Neural crest cell (in vitro differentiated cells): ENCODE measurements around the gene AMPD3. TPM values are rescaled to one million over a fixed set of nuclear protein-coding genes. Genes with fewer than 3 reads are reported as not detected.
"Not testable (repeated sequence)": the region's sequence is repeated elsewhere in the genome, so short reads cannot be mapped to it uniquely, and the experiment has no call there.

ENCODE experiments used
- DNase-seq: peaks from one replicate; pipeline ENCODE4 v3.0.0; 2021; ENCODE audit warnings: low read depth, mixed read lengths, low spot score
- H3K27ac Mint-ChIP-seq: one replicate; pipeline ENCODE4 v1.8.0; 2021; ENCODE audit warnings: mild to moderate bottlenecking, mixed read lengths; ENCODE audit not compliant: unreplicated experiment
- H3K27me3 Mint-ChIP-seq: 2 replicates; pipeline ENCODE4 v1.8.0; 2021; ENCODE audit warnings: low read depth, mild to moderate bottlenecking, mixed read lengths
- H3K36me3 Mint-ChIP-seq: 2 replicates; pipeline ENCODE4 v1.8.0; 2021; ENCODE audit warnings: low read depth, mild to moderate bottlenecking, mixed read lengths
- H3K4me1 Mint-ChIP-seq: 2 replicates; pipeline ENCODE4 v1.8.0; 2021; ENCODE audit warnings: mixed read lengths
- H3K4me3 Mint-ChIP-seq: one replicate; pipeline ENCODE4 v1.8.0; 2021; ENCODE audit warnings: mild to moderate bottlenecking, mixed read lengths
- H3K9me3 Mint-ChIP-seq: 2 replicates; pipeline ENCODE4 v1.8.0; 2021; ENCODE audit warnings: mixed read lengths
- CTCF ChIP-seq: fragments of 200-600 bp; sonication (generic); conservative IDR thresholded peaks from 2 replicates; pipeline ENCODE4 v1.5.0; 2021; ENCODE audit warnings: antibody characterized with exemption, mild to moderate bottlenecking
- total RNA-seq: library from RNA; stranded (reverse); gene quantifications from 2 replicates; pipeline ENCODE4 v1.2.1, GENCODE V29; 2021

AMPD3 gene
- total RNA-seq, 1 donor from 2014 or later, result 2.2 TPM

GRCh38 chr11:10428453-10428852 is 26.6 kb upstream of the AMPD3 start:
- no peaks in the 10 kb centered on the region for H3K4me1 Mint-ChIP-seq
- no peak overlapping the region for H3K4me3 Mint-ChIP-seq
- peaks cover 10% of the 10 kb centered on the region for H3K27me3 Mint-ChIP-seq
- no peak overlapping the region for H3K27ac Mint-ChIP-seq
- H3K9me3 Mint-ChIP-seq, result peaks cover under 1% of the 10 kb centered on the region
- H3K36me3 Mint-ChIP-seq, result peaks cover 3% of the 10 kb centered on the region
- no peak for DNase-seq
- no peak for TF ChIP-seq CTCF

- no peak overlapping the region for H3K4me3 Mint-ChIP-seq
- TF ChIP-seq CTCF, result no peak
- H3K27ac Mint-ChIP-seq, result no peak overlapping the region
- no peaks in the 10 kb centered on the region for H3K9me3 Mint-ChIP-seq
- peaks cover 3% of the 10 kb centered on the region for H3K36me3 Mint-ChIP-seq
- no peak for DNase-seq
- H3K4me1 Mint-ChIP-seq, result no peaks in the 10 kb centered on the region
- H3K27me3 Mint-ChIP-seq, result peaks cover 9% of the 10 kb centered on the region
Observed at GRCh38 chr11:10429526-10429925, 25.5 kb upstream of the AMPD3 start.

GRCh38 chr11:10432493-10432892 is 22.6 kb upstream of the AMPD3 start:
- peaks cover 9% of the 10 kb centered on the region for H3K27me3 Mint-ChIP-seq
- peaks cover 3% of the 10 kb centered on the region for H3K36me3 Mint-ChIP-seq
- DNase-seq, result no peak
- TF ChIP-seq CTCF, result no peak
- H3K27ac Mint-ChIP-seq, result peak overlapping the region; percentile 36
- H3K4me3 Mint-ChIP-seq, result no peak overlapping the region
- H3K9me3 Mint-ChIP-seq, result no peaks in the 10 kb centered on the region
- no peaks in the 10 kb centered on the region for H3K4me1 Mint-ChIP-seq

- no peak for TF ChIP-seq CTCF
- H3K9me3 Mint-ChIP-seq, result no peaks in the 10 kb centered on the region
- H3K36me3 Mint-ChIP-seq, result peaks cover 3% of the 10 kb centered on the region
- no peak for DNase-seq
- no peak overlapping the region for H3K4me3 Mint-ChIP-seq
- no peaks in the 10 kb centered on the region for H3K4me1 Mint-ChIP-seq
- peaks cover 9% of the 10 kb centered on the region for H3K27me3 Mint-ChIP-seq
- no peak overlapping the region for H3K27ac Mint-ChIP-seq
Observed at GRCh38 chr11:10432971-10433370, 22.1 kb upstream of the AMPD3 start.

- peaks cover 3% of the 10 kb centered on the region for H3K36me3 Mint-ChIP-seq
- peaks cover 9% of the 10 kb centered on the region for H3K4me1 Mint-ChIP-seq
- H3K9me3 Mint-ChIP-seq, result no peaks in the 10 kb centered on the region
- no peak for TF ChIP-seq CTCF
- no peak for DNase-seq
- no peak overlapping the region for H3K27ac Mint-ChIP-seq
- H3K27me3 Mint-ChIP-seq, result peaks cover 9% of the 10 kb centered on the region
- no peak overlapping the region for H3K4me3 Mint-ChIP-seq
Observed at GRCh38 chr11:10436224-10436623, 18.8 kb upstream of the AMPD3 start.

- H3K36me3 Mint-ChIP-seq, H3K27ac Mint-ChIP-seq, H3K4me1 Mint-ChIP-seq, DNase-seq, H3K4me3 Mint-ChIP-seq, H3K27me3 Mint-ChIP-seq, H3K9me3 Mint-ChIP-seq: not testable (repeated sequence)
Observed at GRCh38 chr11:10436683-10437082, 18.4 kb upstream of the AMPD3 start.
